SIG-M5 treated with dmso at 0.1 percent for 504 hours (cell line): ENCODE measurements around the gene CCDC154.

Experiments
- DNase-seq: peaks from one replicate; lab custom pipeline; 2025; ENCODE audit not compliant: unreplicated experiment; lab: John Stamatoyannopoulos, UW

The CCDC154 gene

DNA sequence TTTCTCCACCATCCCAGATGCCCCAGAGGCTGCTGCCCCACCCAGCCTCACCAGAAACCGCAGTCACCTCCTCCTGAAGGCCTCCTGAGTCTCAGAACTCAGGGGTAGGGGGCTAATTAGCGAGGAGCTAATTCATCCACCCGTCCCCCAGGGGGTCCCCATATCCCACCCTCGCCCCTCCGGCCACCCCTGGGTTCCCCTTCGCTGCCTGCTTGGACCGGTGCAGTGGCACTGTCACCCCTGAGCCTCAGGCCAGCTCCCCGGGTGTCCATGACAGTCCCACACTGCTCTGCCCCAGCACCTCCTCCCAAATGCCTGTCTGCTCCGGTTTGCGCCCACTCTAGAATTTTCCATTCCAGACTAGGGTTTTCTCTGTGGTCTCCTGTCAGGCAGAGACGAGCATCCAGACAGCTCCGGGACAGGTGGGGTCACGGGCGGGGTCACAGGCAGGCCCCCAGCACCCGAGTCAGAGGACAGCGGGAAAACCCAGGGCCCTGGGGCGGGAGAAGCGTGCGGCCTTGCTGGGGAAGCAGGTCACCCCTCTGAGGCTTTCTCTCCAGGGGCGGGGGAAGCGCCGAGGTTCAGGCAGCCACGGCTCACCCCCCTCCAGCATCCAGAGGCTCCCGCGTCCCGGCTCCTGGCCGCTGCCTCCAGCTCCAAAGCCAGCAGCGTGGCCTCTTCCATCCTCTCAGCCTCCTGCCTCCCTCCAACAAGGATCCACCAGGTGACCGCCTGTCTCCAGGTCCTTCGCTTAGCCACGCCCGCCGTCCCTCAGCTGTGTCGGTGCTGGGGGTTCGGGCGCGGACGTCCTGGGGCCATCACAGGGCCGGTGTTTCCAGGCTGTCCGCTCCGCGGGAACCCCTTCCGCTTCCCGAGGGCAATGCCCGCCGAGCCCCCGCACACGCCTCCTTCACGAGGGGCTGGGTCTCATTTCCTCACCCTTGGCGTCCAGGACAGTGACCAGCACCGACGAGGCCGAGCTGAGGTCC is 16.6 kb downstream of the CCDC154 start:
- no peak for DNase-seq

- no peak for DNase-seq
Observed at GRCh38 chr16:1426734-1427471, 17.5 kb downstream of the CCDC154 start.

GRCh38 chr16:1425616-1426370 is 18.6 kb downstream of the CCDC154 start:
- no peak for DNase-seq

DNA sequence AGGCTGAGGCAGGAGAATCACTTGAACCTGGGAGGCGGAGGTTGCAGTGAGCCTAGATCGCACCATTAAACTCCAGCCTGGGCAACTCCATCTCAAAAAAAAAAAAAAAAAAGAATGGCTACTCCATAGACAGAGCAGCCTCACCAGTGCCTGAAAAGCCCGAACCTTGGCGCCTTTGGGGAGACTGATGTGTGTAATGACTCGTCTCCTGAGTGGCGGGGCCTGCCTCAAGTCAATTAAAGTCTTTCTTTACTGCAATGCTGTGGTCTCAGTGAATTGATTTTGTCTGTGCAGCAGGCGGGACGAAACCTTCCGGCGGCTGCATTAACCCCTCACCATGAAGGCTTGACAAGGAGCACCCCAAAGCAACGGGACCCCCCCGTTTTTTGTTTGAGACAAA is 20.3 kb downstream of the CCDC154 start:
- no peak for DNase-seq

DNA sequence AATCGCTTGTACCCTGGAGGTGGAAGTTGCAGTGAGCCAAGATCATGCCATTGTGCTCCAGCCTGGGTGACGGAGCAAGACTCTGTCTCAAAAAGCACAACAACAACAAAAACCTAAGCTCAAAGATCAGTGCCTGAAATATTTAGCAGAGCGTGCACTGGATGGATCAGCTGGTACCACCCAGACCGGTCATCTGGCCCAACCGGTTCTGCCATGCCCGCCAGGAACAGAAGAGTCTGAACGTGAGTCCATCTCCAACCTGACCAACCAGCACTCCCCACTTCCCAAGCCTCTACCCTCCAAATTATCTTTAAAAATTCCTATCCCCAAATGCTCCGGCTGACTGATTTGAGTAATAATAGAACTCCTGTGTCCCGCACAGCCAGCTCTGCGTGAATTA is 22.3 kb downstream of the CCDC154 start:
- DNase-seq: no peak

DNA sequence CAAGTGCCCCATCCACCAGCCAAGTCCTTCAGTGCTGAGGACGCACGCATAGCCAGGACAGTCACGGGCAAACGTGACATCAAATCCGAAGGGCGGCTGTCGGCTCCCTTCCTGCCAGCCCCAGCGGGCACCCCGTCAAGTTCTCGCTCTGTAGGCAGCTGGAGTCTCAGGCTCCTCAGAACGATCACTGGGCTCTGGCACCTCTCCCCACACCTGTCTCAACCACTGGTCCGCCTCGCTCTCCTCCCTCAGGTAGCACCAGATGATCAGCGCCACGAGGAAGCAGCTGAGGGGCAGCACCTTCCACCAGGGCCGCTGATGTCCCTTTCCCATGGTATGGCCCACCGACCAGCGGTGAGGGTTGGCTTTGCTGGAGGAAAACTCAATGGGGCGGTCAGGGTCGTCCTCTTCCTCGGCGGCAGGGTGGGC is 24.2 kb downstream of the CCDC154 start:
- DNase-seq: no peak

DNA sequence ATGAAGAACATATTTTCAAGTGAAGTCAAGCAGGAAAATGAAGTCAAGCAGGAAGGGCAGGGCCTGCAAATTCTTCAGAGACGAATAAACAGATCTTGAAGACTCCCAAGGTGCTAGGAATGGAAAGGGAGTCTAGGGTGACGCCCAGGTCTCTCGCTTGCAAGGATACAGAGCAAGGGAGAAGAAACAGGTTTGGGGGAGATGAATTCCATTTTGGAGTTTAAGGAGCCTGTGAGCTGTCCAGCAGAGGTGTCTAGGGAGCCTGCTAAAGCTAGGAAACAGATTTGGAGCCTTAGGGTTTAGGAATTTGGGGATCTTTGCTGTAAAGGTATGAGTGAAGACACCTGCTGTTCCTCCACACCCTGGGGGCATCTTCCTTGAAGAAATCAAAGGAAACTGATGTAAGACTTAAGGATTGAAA is 27.8 kb downstream of the CCDC154 start:
- DNase-seq: no peak

DNA sequence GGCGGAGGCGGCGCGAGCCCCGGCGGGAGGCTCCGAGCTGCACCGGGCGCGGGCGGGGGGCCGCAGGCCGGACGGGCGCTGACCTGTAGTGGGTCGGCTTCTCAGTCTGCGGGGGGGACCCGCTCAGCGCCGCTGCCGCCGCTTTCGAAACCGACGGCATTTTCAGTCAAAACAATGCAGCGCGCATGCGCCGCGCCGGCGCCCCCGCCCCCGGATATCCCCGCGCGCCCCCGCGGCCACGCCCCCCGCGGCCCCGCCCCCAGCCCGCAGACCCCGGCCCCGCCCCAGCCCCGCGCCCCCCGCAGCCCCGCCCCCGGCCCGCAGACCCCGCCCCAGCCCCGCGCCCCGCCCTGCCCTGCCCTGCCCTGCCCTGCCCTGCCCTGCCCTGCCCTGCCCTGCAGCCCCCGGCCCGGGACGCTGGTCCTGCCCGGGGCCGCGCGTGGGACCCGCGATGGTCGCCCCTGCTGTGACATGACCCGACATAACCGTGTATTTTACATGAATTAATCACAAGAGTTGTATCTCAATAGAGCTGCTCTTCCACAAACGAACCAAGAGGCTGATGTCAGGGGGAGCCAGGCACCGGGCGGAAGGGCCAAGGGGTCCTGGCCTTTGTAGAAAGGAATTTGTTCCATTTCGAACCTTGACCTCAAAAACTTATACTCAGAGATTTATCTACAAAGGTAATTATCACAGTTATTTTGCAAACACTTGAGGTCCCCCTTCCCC is 29.7 kb downstream of the CCDC154 start, which contains the start of gene UNKL:
Gene UNKL, minus strand, starts transcription at position 173 of the 729 bp plus-strand sequence. Its CDS starts 13 bp downstream, at position 160.
- peak; percentile 31 for DNase-seq

GRCh38 chr16:1413684-1414531 is 30.4 kb downstream of the CCDC154 start:
- DNase-seq: peak; percentile 39

GRCh38 chr16:1412847-1413246 is 31.5 kb downstream of the CCDC154 start:
- DNase-seq: no peak

- DNase-seq: peak; percentile 73
Observed at GRCh38 chr16:1408171-1408837, 36.1 kb downstream of the CCDC154 start.

DNA sequence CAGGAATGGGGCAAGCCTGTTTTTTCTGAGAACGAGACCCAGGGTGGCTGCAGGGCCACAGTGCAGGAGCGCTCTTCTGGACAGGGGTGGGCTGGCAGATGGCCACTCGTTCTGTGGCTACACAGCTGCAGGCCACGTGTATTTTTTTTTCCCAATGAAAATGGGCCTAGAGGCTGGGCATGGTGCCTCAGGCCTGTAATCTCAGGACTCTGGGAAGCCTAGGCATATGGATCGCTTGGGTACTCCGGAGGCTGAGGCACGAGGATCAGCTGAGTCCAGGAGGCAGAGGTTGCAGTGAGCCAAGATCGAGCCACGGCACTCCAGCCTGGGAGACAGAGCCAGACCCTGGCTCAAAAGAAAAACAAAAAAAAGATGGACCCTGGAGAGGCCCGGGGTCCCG is 36.6 kb downstream of the CCDC154 start:
- no peak for DNase-seq

DNA sequence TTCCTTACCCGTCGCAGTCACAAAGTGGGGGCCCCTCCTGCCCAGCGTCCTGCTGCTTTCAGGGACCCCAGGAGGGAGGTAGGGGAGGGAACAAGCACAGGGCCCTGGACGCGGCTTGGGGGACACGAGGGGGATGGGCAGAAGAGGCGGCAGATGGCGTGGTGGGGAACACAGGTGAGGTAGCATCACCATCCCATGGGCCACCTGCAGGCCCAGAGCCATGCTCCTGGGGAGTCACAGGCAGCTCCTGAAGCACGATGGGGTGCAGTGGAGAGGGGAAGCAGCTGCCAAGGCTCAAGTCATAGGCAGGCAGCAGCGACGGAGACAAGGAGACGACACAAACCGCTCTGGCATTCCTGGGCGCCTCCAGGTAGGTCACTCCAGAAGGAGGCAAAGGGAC is 40.6 kb downstream of the CCDC154 start:
- no peak for DNase-seq

DNA sequence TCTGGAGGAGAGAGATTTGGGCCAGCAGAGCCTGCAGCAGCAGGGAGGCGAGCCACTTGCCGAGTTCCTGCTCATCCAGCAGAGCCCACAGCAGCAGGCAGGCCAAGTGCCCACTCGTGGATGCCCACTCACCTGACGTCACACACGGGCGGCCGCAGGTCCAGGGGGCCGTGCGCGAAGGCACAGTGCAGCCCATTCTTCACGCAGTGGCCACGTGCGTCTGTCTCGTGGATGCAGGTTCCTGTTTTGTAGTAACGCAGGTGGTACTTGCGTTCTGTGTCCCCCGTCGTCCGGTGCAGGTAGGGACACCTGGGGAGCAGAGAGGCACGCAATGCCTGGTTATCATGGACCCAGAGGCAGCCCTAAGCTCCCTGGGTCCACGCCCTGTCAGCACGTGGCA is 41.3 kb downstream of the CCDC154 start:
- no peak for DNase-seq

GRCh38 chr16:1401758-1402154 is 42.6 kb downstream of the CCDC154 start:
- no peak for DNase-seq

DNA sequence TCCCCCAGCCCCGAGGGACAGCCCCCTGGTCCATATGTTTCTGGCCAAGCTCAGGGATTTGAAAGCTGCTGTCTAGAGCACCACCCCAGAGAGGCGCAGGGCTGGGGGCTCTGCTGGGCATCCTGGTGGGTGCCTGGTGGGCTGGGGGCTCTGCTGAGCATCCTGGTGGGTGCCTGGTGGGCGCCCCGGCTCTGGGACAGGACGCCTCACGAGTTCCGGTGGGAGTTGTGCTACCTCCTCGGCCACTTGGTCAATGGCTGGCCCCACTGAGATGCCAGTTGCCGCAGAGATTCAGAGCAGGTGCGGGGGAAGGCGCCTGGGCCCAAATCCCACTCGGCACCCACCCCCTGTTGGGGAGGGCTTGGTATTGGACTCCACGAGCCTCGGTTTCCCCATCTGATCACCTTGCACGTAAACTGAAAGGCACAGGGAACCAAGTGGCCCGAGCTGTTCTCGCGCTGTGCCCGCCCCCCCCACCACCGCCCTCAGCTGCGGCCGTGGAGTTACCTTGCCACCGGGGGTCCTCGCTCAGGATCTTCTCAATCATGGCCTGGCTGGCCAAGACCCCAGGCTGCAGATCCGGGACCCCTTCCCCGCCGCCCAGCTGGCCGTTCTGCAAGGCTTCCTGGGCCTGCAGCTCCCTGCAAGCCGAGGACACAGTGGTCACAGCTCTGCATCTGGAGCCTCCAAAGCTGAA is 43.1 kb downstream of the CCDC154 start:
- DNase-seq: no peak

DNA sequence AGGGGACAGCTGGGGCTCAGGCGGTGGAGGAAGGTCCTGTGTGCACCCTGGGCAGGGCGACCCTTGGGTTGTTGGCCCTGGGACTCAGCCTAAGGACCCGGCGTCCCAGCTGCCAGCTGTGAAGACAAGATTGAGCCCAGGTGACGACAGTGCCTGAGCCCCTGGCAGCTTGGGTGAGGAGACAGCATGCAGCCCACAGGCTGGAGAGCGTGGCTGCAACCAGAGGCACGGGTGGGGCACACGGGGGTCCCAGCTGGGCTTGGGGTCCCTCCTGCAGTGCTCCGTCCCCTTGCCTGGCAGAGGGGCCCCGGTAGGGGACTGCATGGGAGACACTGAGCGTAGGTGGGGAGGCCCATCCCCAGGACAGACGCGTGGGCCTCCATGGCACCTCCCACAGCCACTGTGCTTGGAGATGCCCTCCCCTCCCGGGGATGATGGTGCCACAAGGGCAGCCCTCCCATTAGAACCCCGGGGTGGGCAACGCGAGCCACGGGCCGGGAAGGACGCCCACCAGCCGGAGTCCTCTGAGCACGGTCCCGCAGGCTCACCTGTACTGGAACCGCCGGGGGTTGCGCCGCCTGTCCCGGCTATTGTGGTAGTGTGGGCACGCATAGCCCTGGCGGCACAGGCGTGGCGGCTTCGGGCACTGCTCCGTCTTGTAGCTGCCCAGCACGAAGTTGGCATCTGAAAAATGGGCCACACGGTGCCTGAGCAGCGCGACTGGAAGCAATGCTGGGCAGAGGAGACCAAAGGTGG is 45.4 kb downstream of the CCDC154 start:
- no peak for DNase-seq

DNA sequence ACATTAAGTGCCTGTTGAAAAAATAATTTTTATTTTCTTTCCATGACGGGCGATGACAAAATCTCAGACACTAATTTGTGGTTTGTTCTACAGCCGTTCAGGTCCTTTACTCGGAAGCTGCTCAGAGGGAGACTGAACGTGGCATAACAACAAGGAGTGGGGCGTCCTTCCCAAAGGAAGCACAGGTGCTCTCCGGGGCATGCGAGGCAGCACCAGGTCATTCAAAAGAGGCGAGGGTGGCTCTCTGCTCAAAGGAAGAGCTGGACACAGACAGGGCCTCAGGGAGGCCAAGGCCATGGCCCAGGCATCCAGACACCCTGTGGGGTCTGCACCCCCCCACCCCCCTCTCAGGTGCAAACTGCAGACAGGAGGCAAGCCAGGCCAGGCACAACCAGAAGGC is 46.0 kb downstream of the CCDC154 start:
- no peak for DNase-seq
